A673 (cell line): Measurements from ENCODE around the gene PPP1R14D. TPM values are rescaled to one million over a fixed set of nuclear protein-coding genes. Genes with fewer than 3 reads are reported as not detected.
A peak's percentile ranks its signal among the peaks of the same experiment; 100 is the strongest.

ENCODE experiments used
- BruUV-seq: library from RNA; stranded (reverse); fragments of 400-500 nt; replicated peaks from 2 replicates; lab custom pipeline; 2021; lab: Mats Ljungman, UMichigan
- CTCF ChIA-PET: fragments of 300-600 bp; sonication (Branson Sonifier 250); formaldehyde crosslinking; loops from one replicate; lab custom pipeline; 2022; ENCODE audit warnings: antibody characterized with exemption; lab: Charles Lee
- POLR2A ChIA-PET: fragments of 300-600 bp; sonication (Branson Sonifier 250); formaldehyde crosslinking; loops from one replicate; lab custom pipeline; 2022; ENCODE audit warnings: antibody characterized with exemption; ENCODE audit not compliant: low non-redundant PET; lab: Charles Lee
- DNase-seq: peaks from one replicate; pipeline ENCODE4 v3.0.0-alpha.2; 2015; ENCODE audit warnings: low spot score
- H3K27ac ChIP-seq: fragments of 200-600 bp; sonication (generic); 2 replicates; pipeline ENCODE4 v1.5.1; 2016; ENCODE audit warnings: mixed run types, low read depth, mild to moderate bottlenecking, mixed read lengths, antibody characterized with exemption, low read length; ENCODE audit not compliant: poor library complexity, severe bottlenecking
- H3K27me3 ChIP-seq: fragments of 200-600 bp; sonication (generic); replicated peaks from 2 replicates; pipeline ENCODE4 v1.6.1; 2017; ENCODE audit warnings: mixed run types, low read depth, mild to moderate bottlenecking, mixed read lengths, antibody characterized with exemption, low read length; ENCODE audit not compliant: insufficient read depth, poor library complexity
- H3K36me3 ChIP-seq: fragments of 200-600 bp; sonication (generic); 2 replicates; pipeline ENCODE4 v1.6.1; 2016; ENCODE audit warnings: mixed run types, mild to moderate bottlenecking, mixed read lengths, antibody characterized with exemption, low read length; ENCODE audit not compliant: insufficient read depth, poor library complexity, severe bottlenecking
- H3K4me1 ChIP-seq: fragments of 200-600 bp; sonication (generic); 2 replicates; pipeline ENCODE4 v1.6.1; 2017; ENCODE audit warnings: mixed run types, mild to moderate bottlenecking, mixed read lengths, antibody characterized with exemption, low read length; ENCODE audit not compliant: insufficient read depth, poor library complexity, severe bottlenecking
- H3K4me3 ChIP-seq: fragments of 200-600 bp; sonication (generic); 2 replicates; pipeline ENCODE4 v1.5.1; 2016; ENCODE audit warnings: low read depth, mixed run types, mild to moderate bottlenecking, mixed read lengths, low read length; ENCODE audit not compliant: poor library complexity, severe bottlenecking
- H3K9me3 ChIP-seq: fragments of 200-600 bp; sonication (generic); 2 replicates; pipeline ENCODE4 v1.6.1; 2016; ENCODE audit warnings: mixed run types, low read depth, mild to moderate bottlenecking, mixed read lengths, antibody characterized with exemption, low read length; ENCODE audit not compliant: poor library complexity, severe bottlenecking
- EZH2 ChIP-seq: fragments of 200-600 bp; sonication (generic); IDR thresholded peaks from 2 replicates; pipeline ENCODE4 v1.6.1; 2017; ENCODE audit warnings: borderline replicate concordance, low read depth, mild to moderate bottlenecking, mixed read lengths, antibody characterized with exemption, low read length; ENCODE audit not compliant: poor library complexity, severe bottlenecking
- intact Hi-C: fragments of 100-400 bp; cut with micrococcal nuclease; formaldehyde crosslinking; loops from one replicate; pipeline ENCODE4 v1.10.0; 2022; ENCODE audit not compliant: unreplicated experiment
- total RNA-seq: library from RNA; stranded (reverse); gene quantifications from 2 replicates; pipeline ENCODE4 v1.2.3, GENCODE V29; 2021
- TF ChIP-seq, protein P1 (sequence below): fragments of 300-800, 200-600 bp; sonication (generic); conservative IDR thresholded peaks from 2 replicates; pipeline ENCODE4 v1.5.1; 2017; ENCODE audit warnings: low read depth, mild to moderate bottlenecking, antibody characterized with exemption, low read length, moderate library complexity, mixed read lengths

PPP1R14D gene
- total RNA-seq, 1 experiment from 2014 or later, result not detected

DNA sequence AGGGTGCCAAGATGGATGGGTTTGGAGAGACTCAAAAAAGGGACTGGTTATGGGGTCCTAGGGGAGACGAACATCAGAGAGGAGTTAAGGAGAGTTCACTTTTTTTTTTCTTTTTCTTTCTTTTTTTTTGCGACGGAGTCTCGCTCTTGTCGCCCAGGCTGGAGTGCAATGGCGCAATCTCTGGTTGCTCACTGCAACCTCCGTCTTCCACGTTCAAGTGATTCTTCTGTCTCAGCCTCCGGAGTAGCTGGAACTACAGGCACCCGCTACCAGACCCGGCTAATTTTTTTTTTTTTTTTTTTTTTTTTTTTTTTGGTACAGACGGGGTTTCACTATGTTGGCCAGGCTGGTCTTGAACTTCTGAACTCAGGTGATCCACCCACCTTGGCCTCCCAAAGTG lies 16.5 kb upstream of the PPP1R14D start:
- Histone ChIP-seq H3K4me1 (peaks cover 3% of the 10 kb centered on the region), H3K36me3 (no peaks in the 10 kb centered on the region), H3K4me3 (peak overlapping the region; percentile 61), H3K27me3 (peaks cover 21% of the 10 kb centered on the region), H3K9me3 (no peaks in the 10 kb centered on the region), H3K27ac (no peak overlapping the region)
- BruUV-seq, result no TSS peak
- CTCF ChIA-PET, result no interaction called here
- POLR2A ChIA-PET, result interaction anchor here (0.7 kb wide), 1 partner anchor 1589 kb away, joined by 3 read pairs; no protein-coding TSS in a partner anchor
- TF ChIP-seq EZH2, result no peak
- TF ChIP-seq, protein P1, sequence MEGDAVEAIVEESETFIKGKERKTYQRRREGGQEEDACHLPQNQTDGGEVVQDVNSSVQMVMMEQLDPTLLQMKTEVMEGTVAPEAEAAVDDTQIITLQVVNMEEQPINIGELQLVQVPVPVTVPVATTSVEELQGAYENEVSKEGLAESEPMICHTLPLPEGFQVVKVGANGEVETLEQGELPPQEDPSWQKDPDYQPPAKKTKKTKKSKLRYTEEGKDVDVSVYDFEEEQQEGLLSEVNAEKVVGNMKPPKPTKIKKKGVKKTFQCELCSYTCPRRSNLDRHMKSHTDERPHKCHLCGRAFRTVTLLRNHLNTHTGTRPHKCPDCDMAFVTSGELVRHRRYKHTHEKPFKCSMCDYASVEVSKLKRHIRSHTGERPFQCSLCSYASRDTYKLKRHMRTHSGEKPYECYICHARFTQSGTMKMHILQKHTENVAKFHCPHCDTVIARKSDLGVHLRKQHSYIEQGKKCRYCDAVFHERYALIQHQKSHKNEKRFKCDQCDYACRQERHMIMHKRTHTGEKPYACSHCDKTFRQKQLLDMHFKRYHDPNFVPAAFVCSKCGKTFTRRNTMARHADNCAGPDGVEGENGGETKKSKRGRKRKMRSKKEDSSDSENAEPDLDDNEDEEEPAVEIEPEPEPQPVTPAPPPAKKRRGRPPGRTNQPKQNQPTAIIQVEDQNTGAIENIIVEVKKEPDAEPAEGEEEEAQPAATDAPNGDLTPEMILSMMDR, result no peak
- DNase-seq, result no peak
- intact Hi-C loops, result no loop called here

DNA sequence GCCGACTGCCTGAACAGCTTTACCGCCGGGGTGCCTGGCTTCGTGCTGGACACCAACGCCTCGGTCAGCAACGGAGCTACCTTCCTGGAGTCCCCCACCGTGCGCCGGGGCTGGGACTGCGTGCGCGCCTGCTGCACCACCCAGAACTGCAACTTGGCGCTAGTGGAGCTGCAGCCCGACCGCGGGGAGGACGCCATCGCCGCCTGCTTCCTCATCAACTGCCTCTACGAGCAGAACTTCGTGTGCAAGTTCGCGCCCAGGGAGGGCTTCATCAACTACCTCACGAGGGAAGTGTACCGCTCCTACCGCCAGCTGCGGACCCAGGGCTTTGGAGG lies 16.2 kb upstream of the PPP1R14D start:
- no peak for TF ChIP-seq EZH2
- TF ChIP-seq, protein P1, result no peak
- Histone ChIP-seq H3K27me3 (peaks cover 21% of the 10 kb centered on the region), H3K4me1 (peaks cover 3% of the 10 kb centered on the region), H3K27ac (no peak overlapping the region), H3K4me3 (peak overlapping the region; percentile 61), H3K36me3 (no peaks in the 10 kb centered on the region), H3K9me3 (no peaks in the 10 kb centered on the region)
- ChIA-PET CTCF (no interaction called here), POLR2A (no interaction called here)
- peak; percentile 34 for DNase-seq
- no TSS peak for BruUV-seq
- intact Hi-C loops, result no loop called here

DNA sequence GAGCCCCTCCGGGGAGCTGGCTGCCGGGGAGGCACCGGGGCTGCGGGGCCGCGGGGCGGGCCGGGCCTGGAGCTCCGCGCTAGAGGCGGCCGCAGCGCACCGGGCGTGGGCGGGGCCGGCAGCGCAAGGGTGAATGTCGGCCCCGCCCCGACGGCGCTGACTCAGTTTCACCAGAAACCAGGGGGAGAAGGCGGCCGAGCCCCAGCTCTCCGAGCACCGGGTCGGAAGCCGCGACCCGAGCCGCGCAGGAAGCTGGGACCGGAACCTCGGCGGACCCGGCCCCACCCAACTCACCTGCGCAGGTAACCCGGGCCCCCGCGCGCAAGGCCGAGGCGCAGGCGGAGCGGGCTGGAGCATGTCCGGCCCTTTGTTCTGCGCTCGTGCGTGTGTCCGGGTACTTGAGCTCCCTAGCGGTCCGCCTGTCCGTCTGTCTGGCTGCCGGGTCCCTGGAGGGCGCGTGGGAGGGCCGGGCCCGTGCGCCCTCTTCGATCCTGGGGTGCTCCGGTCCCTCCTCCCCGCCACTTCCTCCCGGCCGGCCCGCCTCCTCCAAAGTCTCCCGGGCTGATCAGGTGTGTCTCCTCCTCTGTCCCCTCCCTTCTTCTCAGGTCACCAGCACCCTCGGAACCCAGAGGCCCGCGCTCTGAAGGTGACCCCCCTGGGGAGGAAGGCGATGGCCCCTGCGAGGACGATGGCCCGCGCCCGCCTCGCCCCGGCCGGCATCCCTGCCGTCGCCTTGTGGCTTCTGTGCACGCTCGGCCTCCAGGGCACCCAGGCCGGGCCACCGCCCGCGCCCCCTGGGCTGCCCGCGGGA lies 15.6 kb upstream of the PPP1R14D start, which contains the start of gene SPINT1:
Gene SPINT1 (plus strand): TSS at position 164 of the 811 bp plus-strand sequence. CDS start 507 bp downstream, at position 671.
- H3K27me3 ChIP-seq, result peaks cover 21% of the 10 kb centered on the region
- ChIA-PET POLR2A (no interaction called here), CTCF (interaction anchor here (0.5 to 1.5 kb wide), 2 partner anchors 14 to 165 kb away, joined by 3 to 19 read pairs; no protein-coding TSS in a partner anchor)
- DNase-seq, result no peak
- BruUV-seq, result no TSS peak
- H3K4me3 ChIP-seq, result peak within 1 kb of the TSS; percentile 61
- TF ChIP-seq, protein P1, result no peak
- no peak for TF ChIP-seq EZH2
- no peaks in the 10 kb centered on the region for H3K36me3 ChIP-seq
- no peaks in the 10 kb centered on the region for H3K9me3 ChIP-seq
- no peak within 1 kb of the TSS for H3K27ac ChIP-seq
- peaks cover 3% of the 10 kb centered on the region for H3K4me1 ChIP-seq
- intact Hi-C loops, result no loop called here
